ENCODE data around the gene CAMSAP2. TPM values are rescaled to one million over a fixed set of nuclear protein-coding genes. Genes with fewer than 3 reads are reported as not detected.

CAMSAP2 gene
- 43.9 and 45.5 TPM in 2 replicates for total RNA-seq
- polyA plus RNA-seq, result 5.0 and 6.7 TPM in 2 replicates
- 10.4 TPM in 2 replicates for polyA plus RNA-seq (2011; cell fraction: cytosol; rRNA removed)
- polyA plus RNA-seq (2011; cell fraction: nucleus; rRNA removed), result 22.4 and 27.1 TPM in 2 replicates
- 24.6 and 33.1 TPM in 2 replicates for polyA plus RNA-seq (2012)
- 44.9 and 50.9 TPM in 2 replicates for polyA minus RNA-seq
- polyA minus RNA-seq (2011; cell fraction: cytosol; rRNA and poly(A)+ RNA removed), result 23.0 TPM
- polyA minus RNA-seq (2011; cell fraction: nucleus; rRNA and poly(A)+ RNA removed), result 36.2 and 54.4 TPM in 2 replicates
- percentile 93 among the genes with signal in this experiment for Bru-seq, nascent RNA
- BruChase-seq, experiment 1, labeled RNA remaining after a 6-hour chase, result percentile 90 among the genes with signal in this experiment
- BruChase-seq, experiment 2, labeled RNA remaining after a 2-hour chase, result percentile 91 among the genes with signal in this experiment
- long read RNA-seq, full-length matches to known transcripts, result 3 of 17 reads
- long read RNA-seq, partial matches to known transcripts, result 12 of 17 reads
- long read RNA-seq, other reads (novel, unspliced or antisense), result 2 of 17 reads

- Histone ChIP-seq H3K4me2 (ENCODE audit: insufficient read depth, low read length) (peak within 1 kb of the TSS; percentile 95), H3K79me2 (ENCODE audit: control insufficient read depth, insufficient read depth, low read length) (peaks cover 39% of the 10 kb centered on the region), H3K4me1 (ENCODE audit: control insufficient read depth, extremely low read depth, insufficient read depth, low read length) (peaks cover 29% of the 10 kb centered on the region), H3K9ac (replicated peaks; ENCODE audit: extremely low read depth, insufficient read depth, low read length) (peak within 1 kb of the TSS; percentile 92), H3K9me1 (replicated peaks; ENCODE audit: control insufficient read depth, extremely low read depth, insufficient read depth, low read length) (no peaks in the 10 kb centered on the region), H3K27ac (ENCODE audit: insufficient read depth, low read depth, low read length) (peak within 1 kb of the TSS; percentile 92), H3K4me3 (replicated peaks in 1 of 3; ENCODE audit: insufficient read depth in 1 of 3, low read depth in 1 of 3, low read length in 3 of 3) (peak within 1 kb of the TSS; percentile 70 to 95 (median 88)), H2AFZ (ENCODE audit: low read depth, low read length) (peak within 1 kb of the TSS; percentile 98), H3K27me3 (ENCODE audit: control insufficient read depth in 2 of 2, insufficient read depth in 2 of 2, low read length in 2 of 2) (no peaks in the 10 kb centered on the region), H3K36me3 (ENCODE audit: control insufficient read depth in 2 of 2, extremely low read depth in 1 of 2, insufficient read depth in 2 of 2, low read length in 2 of 2) (no peaks in the 10 kb centered on the region), H3K9me3 (replicated peaks; ENCODE audit: control insufficient read depth, insufficient read depth, low read length) (no peaks in the 10 kb centered on the region), H4K20me1 (replicated peaks; ENCODE audit: control insufficient read depth, extremely low read depth, insufficient read depth, low read length) (peaks cover 6% of the 10 kb centered on the region)
- BruUV-seq (replicated peaks), result TSS peak; percentile 80
- peak; percentile 79 for FAIRE-seq
- POLR2A ChIA-PET, result interaction anchor here (1.0 to 2.5 kb wide), 4 partner anchors 8 to 116 kb away, joined by 3 to 13 read pairs (median 4); partner anchors contain the start of gene DDX59
- dilution Hi-C loops (cut with MboI; ENCODE audit: extremely low pct_ligation_motif_present, low sequenced_read_pairs) (no loop called here), intact Hi-C loops (cut with micrococcal nuclease) (no loop called here)
- TF ChIP-seq MAX (IDR thresholded peaks at IDR 0.05; ENCODE audit: insufficient read depth, insufficient read length) (no peak), POLR2A (IDR thresholded peaks at IDR 0.05; ENCODE audit: low read depth, low read length) (peak; percentile 65)
- CTCF ChIA-PET, result interaction anchor here (0.6 to 3.0 kb wide), 4 partner anchors 39 to 116 kb away, joined by 3 to 39 read pairs (median 8); partner anchors contain the start of gene DDX59
- DNase-seq (ENCODE audit: low read depth, low spot score), result peak; percentile 89
Measured at GRCh38 chr1:200738327-200738948, at the start of gene CAMSAP2. CAMSAP2 (plus strand) TSS chr1:200738893; CDS start chr1:200739828, 935 bp downstream.

GRCh38 chr1:200692316-200692715 is 46.4 kb upstream of the CAMSAP2 start:
- Histone ChIP-seq H3K36me3 (ENCODE audit: control insufficient read depth in 2 of 2, extremely low read depth in 1 of 2, insufficient read depth in 2 of 2, low read length in 2 of 2) (no peaks in the 10 kb centered on the region), H3K27ac (ENCODE audit: insufficient read depth, low read depth, low read length) (no peak overlapping the region), H3K9ac (replicated peaks; ENCODE audit: extremely low read depth, insufficient read depth, low read length) (no peak overlapping the region), H3K9me3 (replicated peaks; ENCODE audit: control insufficient read depth, insufficient read depth, low read length) (no peaks in the 10 kb centered on the region), H3K27me3 (ENCODE audit: control insufficient read depth in 2 of 2, insufficient read depth in 2 of 2, low read length in 2 of 2) (no peaks in the 10 kb centered on the region), H2AFZ (ENCODE audit: low read depth, low read length) (no peak overlapping the region), H3K4me3 (replicated peaks in 1 of 3; ENCODE audit: insufficient read depth in 1 of 3, low read depth in 1 of 3, low read length in 3 of 3) (no peak overlapping the region), H3K4me1 (ENCODE audit: control insufficient read depth, extremely low read depth, insufficient read depth, low read length) (no peaks in the 10 kb centered on the region), H3K79me2 (ENCODE audit: control insufficient read depth, insufficient read depth, low read length) (no peaks in the 10 kb centered on the region), H3K9me1 (replicated peaks; ENCODE audit: control insufficient read depth, extremely low read depth, insufficient read depth, low read length) (no peaks in the 10 kb centered on the region), H4K20me1 (replicated peaks; ENCODE audit: control insufficient read depth, extremely low read depth, insufficient read depth, low read length) (no peaks in the 10 kb centered on the region), H3K4me2 (ENCODE audit: insufficient read depth, low read length) (no peak overlapping the region)
- TF ChIP-seq POLR2A (IDR thresholded peaks at IDR 0.05; ENCODE audit: low read depth, low read length) (no peak), POLR2AphosphoS5 (IDR thresholded peaks at IDR 0.05; ENCODE audit: insufficient read depth, low read depth, low read length) (no peak), FOS (IDR thresholded peaks at IDR 0.05; ENCODE audit: borderline replicate concordance, insufficient read depth, low read length) (no peak), GATA2 (IDR thresholded peaks at IDR 0.05; ENCODE audit: insufficient read depth, insufficient read length, low read depth, low read length) (no peak), CTCF (IDR thresholded peaks at IDR 0.05; ENCODE audit: extremely low read depth in 1 of 2, insufficient read depth in 1 of 2, low read depth in 1 of 2, low read length in 2 of 2) (no peak), MYC (IDR thresholded peaks at IDR 0.05; ENCODE audit: low read depth, low read length) (no peak)
- BruUV-seq (replicated peaks), result no TSS peak
- ChIA-PET CTCF (interaction anchor here (1.0 to 1.1 kb wide), 2 partner anchors 13 to 38 kb away, joined by 3 read pairs; no protein-coding TSS in a partner anchor), POLR2A (no interaction called here)
- FAIRE-seq (no peak), DNase-seq (ENCODE audit: low read depth, low spot score) (no peak)
- intact Hi-C loops (cut with micrococcal nuclease) (no loop called here), dilution Hi-C loops (cut with MboI; ENCODE audit: extremely low pct_ligation_motif_present, low sequenced_read_pairs) (no loop called here)

Measured in endothelial cell of umbilical vein (primary cell).